Lung (tissue), 12 donors: Measurements from ENCODE around the gene GRIK1. TPM values are rescaled to one million over a fixed set of nuclear protein-coding genes. Genes with fewer than 3 reads are reported as not detected.

Source experiments
- ATAC-seq: fragments of 200-7000 bp; cut with Tn5 transposase; one replicate; pipeline ENCODE4 v1.9.1; 2020; ENCODE audit warnings: moderate number of reproducible peaks; ENCODE audit not compliant: insufficient read depth, low FRiP score
- DNase-seq, 3 donors: peaks; one replicate each; pipeline ENCODE4 v3.0.0-alpha.2; 2013 to 2017
- H3K27ac ChIP-seq, 2 donors: one replicate each; pipeline ENCODE4 v1.5.1; 2013; ENCODE audit warnings: mild to moderate bottlenecking in 2 of 2, moderate library complexity in 2 of 2, control low read depth in 1 of 2, inconsistent platforms in 1 of 2, low read depth in 1 of 2, low read length in 1 of 2
- H3K27me3 ChIP-seq, 3 donors: one replicate each; pipeline ENCODE4 v1.5.1; 2013; ENCODE audit warnings: low read length in 2 of 3; ENCODE audit not compliant: control insufficient read depth in 3 of 3, insufficient read depth in 3 of 3
- H3K36me3 ChIP-seq, 4 donors: one replicate each; pipeline ENCODE4 v1.5.1; 2013; ENCODE audit warnings: low read length in 4 of 4, mild to moderate bottlenecking in 1 of 4, moderate library complexity in 1 of 4; ENCODE audit not compliant: control insufficient read depth in 4 of 4, insufficient read depth in 4 of 4
- H3K4me1 ChIP-seq, 5 donors: one replicate each; pipeline ENCODE4 v1.5.1; 2013; ENCODE audit warnings: low read length in 5 of 5, mild to moderate bottlenecking in 2 of 5, moderate library complexity in 1 of 5; ENCODE audit not compliant: control insufficient read depth in 5 of 5, insufficient read depth in 5 of 5
- H3K4me3 ChIP-seq: one replicate; pipeline ENCODE4 v1.5.1; 2013; ENCODE audit warnings: mild to moderate bottlenecking, control low read depth, moderate library complexity
- H3K9ac ChIP-seq, 2 donors: one replicate each; pipeline ENCODE4 v1.5.1; 2013; ENCODE audit warnings: low read length in 2 of 2, control low read depth in 1 of 2; ENCODE audit not compliant: insufficient read depth in 1 of 2
- H3K9me3 ChIP-seq, 4 donors: one replicate each; pipeline ENCODE4 v1.5.1; 2013; ENCODE audit warnings: low read length in 3 of 4, mild to moderate bottlenecking in 1 of 4, moderate library complexity in 1 of 4; ENCODE audit not compliant: control insufficient read depth in 4 of 4, insufficient read depth in 3 of 4
- WGBS, 2 donors: extraction: QIAGEN DNeasy Blood & Tissue Kit; methylation state at CpG; one replicate each; pipeline ENCODE4 v1.1.7; 2013; 5-methylcytosine and 5-hydroxymethylcytosine counted together
- polyA plus RNA-seq, 2 donors: library from polyadenylated mRNA; stranded (reverse); fragments of 200-250 nt; gene quantifications; one replicate each; pipeline ENCODE4 v1.2.1, GENCODE V29; 2013
- total RNA-seq, 2 donors: library from RNA; depleted of rRNA in 1 of 2; stranded (reverse); fragments of >200 nt in 1 of 2; gene quantifications; one replicate each; pipeline ENCODE4 v1.2.1, GENCODE V29; 2014 to 2021
- TF ChIP-seq, protein P1 (sequence below): IDR thresholded peaks from 2 replicates; pipeline ENCODE4 v1.5.1; 2012; ENCODE audit warnings: mild to moderate bottlenecking; ENCODE audit errors: control extremely low read depth, extremely low read depth
- donor health status: control.
- donor health status: control.
- donor health status: Bipolar disorder and iron deficiency.
- donor health status: healthy.
- donor health status: DM: yes; HTN: yes; CAD: no.

GRIK1 gene
- total and polyA plus RNA-seq, 4 donors, result 0.26 TPM; not detected in 3

GRCh38 chr21:29797155-29797554 lies 142.6 kb downstream of the GRIK1 start:
- Histone ChIP-seq H3K4me1 (peaks cover 0 to 5% (median 0%) of the 10 kb centered on the region in 5 donors), H3K9ac (no peak overlapping the region), H3K9me3 (no peaks in the 10 kb centered on the region), H3K36me3 (no peaks in the 10 kb centered on the region), H3K4me3 (no peak overlapping the region), H3K27ac (no peak overlapping the region), H3K27me3 (no peaks in the 10 kb centered on the region)
- no peak for ATAC-seq
- no peak for DNase-seq
- TF ChIP-seq, protein P1, sequence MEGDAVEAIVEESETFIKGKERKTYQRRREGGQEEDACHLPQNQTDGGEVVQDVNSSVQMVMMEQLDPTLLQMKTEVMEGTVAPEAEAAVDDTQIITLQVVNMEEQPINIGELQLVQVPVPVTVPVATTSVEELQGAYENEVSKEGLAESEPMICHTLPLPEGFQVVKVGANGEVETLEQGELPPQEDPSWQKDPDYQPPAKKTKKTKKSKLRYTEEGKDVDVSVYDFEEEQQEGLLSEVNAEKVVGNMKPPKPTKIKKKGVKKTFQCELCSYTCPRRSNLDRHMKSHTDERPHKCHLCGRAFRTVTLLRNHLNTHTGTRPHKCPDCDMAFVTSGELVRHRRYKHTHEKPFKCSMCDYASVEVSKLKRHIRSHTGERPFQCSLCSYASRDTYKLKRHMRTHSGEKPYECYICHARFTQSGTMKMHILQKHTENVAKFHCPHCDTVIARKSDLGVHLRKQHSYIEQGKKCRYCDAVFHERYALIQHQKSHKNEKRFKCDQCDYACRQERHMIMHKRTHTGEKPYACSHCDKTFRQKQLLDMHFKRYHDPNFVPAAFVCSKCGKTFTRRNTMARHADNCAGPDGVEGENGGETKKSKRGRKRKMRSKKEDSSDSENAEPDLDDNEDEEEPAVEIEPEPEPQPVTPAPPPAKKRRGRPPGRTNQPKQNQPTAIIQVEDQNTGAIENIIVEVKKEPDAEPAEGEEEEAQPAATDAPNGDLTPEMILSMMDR, result no peak
- WGBS, 2 donors, result 75 to 86% methylated on average over 3 of the region's 3 CpGs

- Histone ChIP-seq H3K27me3 (no peaks in the 10 kb centered on the region), H3K36me3 (no peaks in the 10 kb centered on the region), H3K9me3 (no peaks in the 10 kb centered on the region), H3K4me1 (no peaks in the 10 kb centered on the region), H3K4me3 (no peak overlapping the region), H3K9ac (no peak overlapping the region), H3K27ac (no peak overlapping the region)
- DNase-seq (no peak), ATAC-seq (no peak)
- TF ChIP-seq, protein P1, result no peak
- WGBS, 2 donors, result 74 to 84% methylated on average over 4 of the region's 4 CpGs
Measured at GRCh38 chr21:29793712-29794111, 146.1 kb downstream of the GRIK1 start.

DNA sequence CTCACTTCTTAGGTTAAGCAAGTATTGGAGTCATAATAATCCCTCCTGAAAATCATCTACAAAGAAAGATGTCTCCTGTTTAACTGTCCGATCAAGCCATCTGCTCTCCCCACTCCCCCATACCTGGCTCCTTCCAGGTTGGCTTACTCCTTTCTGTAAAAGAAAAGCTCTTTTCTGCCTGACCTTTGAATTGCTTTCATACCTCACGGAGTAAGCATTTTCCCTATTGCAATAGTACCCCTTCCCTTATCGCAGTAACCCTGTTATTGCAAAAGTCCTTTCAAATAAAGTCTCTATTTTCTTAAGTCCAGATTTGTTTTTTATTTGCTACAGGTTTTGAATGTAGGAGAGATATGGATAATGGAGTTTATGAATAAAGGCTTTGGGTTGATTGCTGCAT lies 150.4 kb downstream of the GRIK1 start:
- H3K4me3 ChIP-seq, result no peak overlapping the region
- no peaks in the 10 kb centered on the region for H3K9me3 ChIP-seq
- no peak for ATAC-seq
- H3K9ac ChIP-seq, result no peak overlapping the region
- no peak for DNase-seq
- no peak overlapping the region for H3K27ac ChIP-seq
- TF ChIP-seq, protein P1, result no peak
- no peaks in the 10 kb centered on the region for H3K4me1 ChIP-seq
- 74 to 92% methylated on average over 3 of the region's 3 CpGs for WGBS, 2 donors
- H3K36me3 ChIP-seq, result no peaks in the 10 kb centered on the region
- H3K27me3 ChIP-seq, result no peaks in the 10 kb centered on the region

DNA sequence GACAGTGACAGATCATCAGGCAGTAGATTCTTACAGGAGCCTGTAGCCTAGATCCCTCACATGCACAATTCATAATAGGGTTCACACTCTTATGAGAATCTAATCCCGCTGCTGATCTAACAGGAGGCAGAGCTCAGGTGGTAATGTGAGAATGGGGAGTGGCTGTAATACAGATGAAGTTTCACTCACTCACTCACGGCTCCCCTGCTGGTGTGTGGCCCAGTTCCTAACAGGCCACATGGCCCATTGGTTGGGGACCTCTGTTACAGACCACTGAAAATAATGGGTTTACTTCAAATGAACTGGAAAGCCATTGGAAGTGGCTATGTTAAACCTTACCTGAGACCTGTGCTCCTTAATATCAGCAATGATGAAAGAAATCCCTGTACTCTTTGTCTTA lies 151.0 kb downstream of the GRIK1 start:
- 78 to 89% methylated on average over 2 of the region's 2 CpGs for WGBS, 2 donors

More for the DNA sequence above, 151.0 kb downstream of the GRIK1 start:
- Histone ChIP-seq H3K9ac (no peak overlapping the region), H3K27ac (no peak overlapping the region), H3K4me1 (no peaks in the 10 kb centered on the region), H3K9me3 (no peaks in the 10 kb centered on the region), H3K36me3 (no peaks in the 10 kb centered on the region), H3K27me3 (no peaks in the 10 kb centered on the region), H3K4me3 (no peak overlapping the region)
- TF ChIP-seq, protein P1, result no peak
- ATAC-seq (no peak), DNase-seq (no peak)
